Common myeloid progenitor, CD34-positive (primary cell): ENCODE data around the gene MRPL42.
A peak's percentile ranks its signal among the peaks of the same experiment; 100 is the strongest.
"Not testable (repeated sequence)": the region's sequence is repeated elsewhere in the genome, so short reads cannot be mapped to it uniquely, and the experiment has no call there.

ENCODE experiments used
- CTCF ChIA-PET: fragments of 350-600 bp; sonication (Branson Sonifier 250); formaldehyde crosslinking; loops from one replicate; lab custom pipeline; 2021; ENCODE audit warnings: antibody characterized with exemption; lab: Charles Lee
- POLR2A ChIA-PET: fragments of 350-600 bp; sonication (Branson Sonifier 250); formaldehyde crosslinking; loops from one replicate; lab custom pipeline; 2021; ENCODE audit warnings: antibody characterized with exemption; lab: Charles Lee
- DNase-seq, 3 donors: peaks; one replicate each; pipeline versions ENCODE4 v3.0.0 to v3.0.0-alpha.2; 2013
- H3K27ac ChIP-seq, 2 experiments: 1 replicate in 1 of 2; 2 replicates in 1 of 2; pipeline ENCODE4 v1.7.0; 2013; ENCODE audit warnings: inconsistent platforms in 2 of 2, low read length in 2 of 2, mild to moderate bottlenecking in 2 of 2, low read depth in 1 of 2, moderate library complexity in 1 of 2; ENCODE audit not compliant: severe bottlenecking in 2 of 2, insufficient read depth in 1 of 2, poor library complexity in 1 of 2
- H3K27me3 ChIP-seq, 5 experiments: replicated peaks in 2 of 5; 1 replicate in 3 of 5; 2 replicates in 2 of 5; pipeline versions ENCODE4 v1.6.1 to v1.7.0; 2013; ENCODE audit warnings: low read length in 4 of 5, mild to moderate bottlenecking in 2 of 5, moderate library complexity in 2 of 5, inconsistent platforms in 1 of 5; ENCODE audit not compliant: insufficient read depth in 5 of 5, control insufficient read depth in 4 of 5
- H3K36me3 ChIP-seq, 4 experiments: 1 replicate in 2 of 4; 2 replicates in 2 of 4; pipeline versions ENCODE4 v1.6.1 to v1.7.0; 2013; ENCODE audit warnings: low read length in 3 of 4, control low read depth in 1 of 4, mild to moderate bottlenecking in 1 of 4; ENCODE audit not compliant: control insufficient read depth in 4 of 4, insufficient read depth in 4 of 4
- H3K4me1 ChIP-seq, 4 experiments: 1 replicate in 3 of 4; 2 replicates in 1 of 4; pipeline versions ENCODE4 v1.6.1 to v1.7.1; 2013; ENCODE audit warnings: low read length in 3 of 4, mild to moderate bottlenecking in 3 of 4, control low read depth in 1 of 4, inconsistent platforms in 1 of 4, moderate library complexity in 1 of 4; ENCODE audit not compliant: control insufficient read depth in 4 of 4, insufficient read depth in 4 of 4; ENCODE audit errors: control extremely low read depth in 1 of 4
- H3K4me3 ChIP-seq, 7 experiments: 1 replicate in 4 of 7; 2 replicates in 3 of 7; pipeline versions ENCODE4 v1.5.1 to v1.7.0; 2013; ENCODE audit warnings: mild to moderate bottlenecking in 7 of 7, low read length in 6 of 7, moderate library complexity in 6 of 7, inconsistent platforms in 2 of 7, low read depth in 2 of 7, control low read depth in 1 of 7; ENCODE audit not compliant: insufficient read depth in 4 of 7, control insufficient read depth in 1 of 7; ENCODE audit errors: extremely low read depth in 1 of 7
- H3K9me3 ChIP-seq, 5 experiments: 1 replicate in 4 of 5; 2 replicates in 1 of 5; pipeline versions ENCODE4 v1.6.1 to v1.7.1; 2013; ENCODE audit warnings: low read length in 4 of 5, mild to moderate bottlenecking in 2 of 5, inconsistent platforms in 1 of 5, low read depth in 1 of 5, moderate library complexity in 1 of 5; ENCODE audit not compliant: control insufficient read depth in 4 of 5, insufficient read depth in 2 of 5; ENCODE audit errors: control extremely low read depth in 1 of 5
- WGBS: methylation state at CpG from one replicate; pipeline ENCODE4 v1.1.5; 2013; ENCODE audit not compliant: insufficient coverage; 5-methylcytosine and 5-hydroxymethylcytosine counted together

The MRPL42 gene

GRCh38 chr12:93550748-93551611, 83.7 kb downstream of the MRPL42 start:
- H3K36me3 ChIP-seq, result peaks cover 3 to 41% (median 15%) of the 10 kb centered on the region in 4 experiments
- WGBS, result 98% methylated on average over 9 of the region's 11 CpGs
- DNase-seq, result no peak
- no peaks in the 10 kb centered on the region for H3K4me1 ChIP-seq
- ChIA-PET POLR2A (no interaction called here), CTCF (interaction anchor here (0.8 to 1.2 kb wide), 2 partner anchors 24 to 47 kb away, joined by 3 to 4 read pairs; no protein-coding TSS in a partner anchor)
- H3K27ac ChIP-seq, result no peak overlapping the region
- H3K9me3 ChIP-seq, result peaks cover 0 to 3% (median 0%) of the 10 kb centered on the region in 5 experiments
- H3K27me3 ChIP-seq, result no peaks in the 10 kb centered on the region
- no peak overlapping the region for H3K4me3 ChIP-seq

GRCh38 chr12:93552427-93552826, 85.1 kb downstream of the MRPL42 start:
- CTCF ChIA-PET, result interaction anchor here (1.3 to 1.5 kb wide), 2 partner anchors 9 to 26 kb away, joined by 3 to 5 read pairs; no protein-coding TSS in a partner anchor
- DNase-seq, result no peak

GRCh38 chr12:93557879-93558278, 90.6 kb downstream of the MRPL42 start:
- H3K27ac ChIP-seq, POLR2A ChIA-PET, H3K27me3 ChIP-seq, H3K4me3 ChIP-seq, H3K4me1 ChIP-seq: not testable (repeated sequence)
- Histone ChIP-seq H3K9me3 (peaks cover 0 to 19% (median 5%) of the 10 kb centered on the region in 5 experiments), H3K36me3 (peaks cover 0 to 62% (median 9%) of the 10 kb centered on the region in 4 experiments)
- DNase-seq, result peak in 1 of 3 donors; percentile 50
- CTCF ChIA-PET, result interaction anchor here (1.3 kb wide), 2 partner anchors 56 to 74 kb away, joined by 3 to 5 read pairs; no protein-coding TSS in a partner anchor

More at GRCh38 chr12:93552427-93552826, 85.1 kb downstream of the MRPL42 start:
- no peaks in the 10 kb centered on the region for H3K27me3 ChIP-seq
- H3K4me3 ChIP-seq, result no peak overlapping the region
- H3K36me3 ChIP-seq, result peaks cover 7 to 52% (median 15%) of the 10 kb centered on the region in 4 experiments
- POLR2A ChIA-PET, result no interaction called here
- no peaks in the 10 kb centered on the region for H3K4me1 ChIP-seq
- H3K9me3 ChIP-seq, result peaks cover 0 to 5% (median 3%) of the 10 kb centered on the region in 5 experiments
- 93% methylated on average over 4 of the region's 4 CpGs for WGBS
- no peak overlapping the region for H3K27ac ChIP-seq

GRCh38 chr12:93558685-93559084, 91.4 kb downstream of the MRPL42 start:
- H3K27me3 ChIP-seq, H3K4me3 ChIP-seq, H3K4me1 ChIP-seq, POLR2A ChIA-PET, DNase-seq, H3K27ac ChIP-seq: not testable (repeated sequence)
- CTCF ChIA-PET, result interaction anchor here (1.3 kb wide), 2 partner anchors 56 to 75 kb away, joined by 3 to 5 read pairs; no protein-coding TSS in a partner anchor
- WGBS, result no CpG with 5 or more reads among the region's 1 CpG
- Histone ChIP-seq H3K9me3 (peaks cover 0 to 19% (median 5%) of the 10 kb centered on the region in 5 experiments), H3K36me3 (peaks cover 2 to 60% (median 9%) of the 10 kb centered on the region in 4 experiments)

GRCh38 chr12:93563807-93564538, 96.7 kb downstream of the MRPL42 start:
- ChIA-PET POLR2A (no interaction called here), CTCF (interaction anchor here (0.5 to 7.3 kb wide), 19 partner anchors 15 to 539 kb away, joined by 3 to 56 read pairs (median 4); no protein-coding TSS in a partner anchor)
- DNase-seq, result peak; percentile 68 to 83 (median 81)
- Histone ChIP-seq H3K4me1 (peaks cover 0 to 16% (median 4%) of the 10 kb centered on the region in 4 experiments), H3K27me3 (no peaks in the 10 kb centered on the region), H3K27ac (peak overlapping the region in 1 of 2 experiments; percentile 1), H3K36me3 (peaks cover 13 to 49% (median 33%) of the 10 kb centered on the region in 4 experiments), H3K9me3 (peaks cover 0 to 8% (median 0%) of the 10 kb centered on the region in 5 experiments), H3K4me3 (no peak overlapping the region)
- 67% methylated on average over 4 of the region's 6 CpGs for WGBS

GRCh38 chr12:93565760-93566159, 98.4 kb downstream of the MRPL42 start:
- ChIA-PET POLR2A (no interaction called here), CTCF (interaction anchor here (1.2 to 7.3 kb wide), 6 partner anchors 23 to 536 kb away, joined by 7 to 85 read pairs (median 34); no protein-coding TSS in a partner anchor)
- no peak overlapping the region for H3K4me3 ChIP-seq
- DNase-seq, result no peak
- WGBS, result 94% methylated on average over 2 of the region's 3 CpGs
- H3K27ac ChIP-seq, result no peak overlapping the region
- peaks cover 13 to 43% (median 33%) of the 10 kb centered on the region in 4 experiments for H3K36me3 ChIP-seq
- H3K27me3 ChIP-seq, result no peaks in the 10 kb centered on the region
- H3K9me3 ChIP-seq, result peaks cover 0 to 3% (median 0%) of the 10 kb centered on the region in 5 experiments
- H3K4me1 ChIP-seq, result peaks cover 0 to 25% (median 9%) of the 10 kb centered on the region in 4 experiments
